Neuronal stem cell (in vitro differentiated cells): ENCODE data around the gene SF3B2.

ENCODE experiments used
- DNase-seq: peaks from one replicate; pipeline ENCODE4 v3.0.0-alpha.2; 2013; ENCODE audit warnings: low spot score
- H2AFZ ChIP-seq: one replicate; pipeline ENCODE4 v1.6.1; 2013; ENCODE audit warnings: mild to moderate bottlenecking, low read length, inconsistent platforms
- H2AK5ac ChIP-seq: 2 replicates; pipeline ENCODE4 v1.6.1; 2013; ENCODE audit warnings: low read depth, mild to moderate bottlenecking, inconsistent platforms, low read length, moderate library complexity, mixed read lengths
- H2BK120ac ChIP-seq: 2 replicates; pipeline ENCODE4 v1.6.1; 2013; ENCODE audit warnings: low read depth, mild to moderate bottlenecking, inconsistent platforms, low read length, moderate library complexity, mixed read lengths
- H2BK12ac ChIP-seq: one replicate; pipeline ENCODE4 v1.6.1; 2013; ENCODE audit warnings: low read length, inconsistent platforms
- H2BK15ac ChIP-seq: 2 replicates; pipeline ENCODE4 v1.6.1; 2013; ENCODE audit warnings: mild to moderate bottlenecking, low read length, inconsistent platforms, mixed read lengths
- H2BK5ac ChIP-seq: one replicate; pipeline ENCODE4 v1.6.1; 2013; ENCODE audit warnings: inconsistent platforms, mild to moderate bottlenecking, low read length, moderate library complexity
- H3K14ac ChIP-seq: one replicate; pipeline ENCODE4 v1.6.1; 2013; ENCODE audit warnings: low read length, inconsistent platforms
- H3K18ac ChIP-seq: 2 replicates; pipeline ENCODE4 v1.6.1; 2013; ENCODE audit warnings: low read length, inconsistent platforms
- H3K23ac ChIP-seq: 2 replicates; pipeline ENCODE4 v1.6.1; 2013; ENCODE audit warnings: low read depth, mild to moderate bottlenecking, mixed read lengths, low read length, inconsistent platforms; ENCODE audit not compliant: poor library complexity
- H3K27ac ChIP-seq: replicated peaks from 3 replicates; pipeline ENCODE4 v1.5.1; 2013; ENCODE audit warnings: low read length, inconsistent platforms
- H3K27me3 ChIP-seq, 3 experiments: 2 replicates each; pipeline ENCODE4 v1.6.1; 2013; ENCODE audit warnings: low read length in 3 of 3, mild to moderate bottlenecking in 2 of 3, inconsistent platforms in 1 of 3, low read depth in 1 of 3, mixed read lengths in 1 of 3, moderate library complexity in 1 of 3; ENCODE audit not compliant: control insufficient read depth in 3 of 3, insufficient read depth in 3 of 3
- H3K36me3 ChIP-seq, 2 donors: replicated peaks in 1 of 2; 2 replicates each; pipeline ENCODE4 v1.6.1; 2013; ENCODE audit warnings: low read length in 2 of 2; ENCODE audit not compliant: control insufficient read depth in 2 of 2, insufficient read depth in 2 of 2
- H3K4ac ChIP-seq: 2 replicates; pipeline ENCODE4 v1.6.1; 2013; ENCODE audit warnings: inconsistent platforms, mild to moderate bottlenecking, low read length, moderate library complexity
- H3K4me1 ChIP-seq, 2 donors: 1 replicate in 1 of 2; 2 replicates in 1 of 2; pipeline ENCODE4 v1.6.1; 2013; ENCODE audit warnings: low read length in 2 of 2, low read depth in 1 of 2; ENCODE audit not compliant: control insufficient read depth in 2 of 2, insufficient read depth in 1 of 2
- H3K4me2 ChIP-seq: one replicate; pipeline ENCODE4 v1.6.1; 2013; ENCODE audit warnings: mild to moderate bottlenecking, low read length, inconsistent platforms; ENCODE audit not compliant: insufficient read depth, poor library complexity, severe bottlenecking
- H3K4me3 ChIP-seq, 2 donors: 2 replicates each; pipeline ENCODE4 v1.5.1; 2013; ENCODE audit warnings: low read length in 2 of 2, mild to moderate bottlenecking in 2 of 2, inconsistent platforms in 1 of 2, moderate library complexity in 1 of 2
- H3K79me1 ChIP-seq: one replicate; pipeline ENCODE4 v1.6.1; 2013; ENCODE audit warnings: low read depth, mild to moderate bottlenecking, inconsistent platforms, low read length, moderate library complexity
- H3K9ac ChIP-seq: one replicate; pipeline ENCODE4 v1.6.1; 2013; ENCODE audit warnings: mild to moderate bottlenecking, low read depth, low read length, inconsistent platforms; ENCODE audit not compliant: poor library complexity
- H3K9me3 ChIP-seq, 2 donors: replicated peaks in 1 of 2; 2 replicates each; pipeline versions ENCODE3 to v1.6.1; 2013; ENCODE audit warnings: low read length in 2 of 2, mild to moderate bottlenecking in 2 of 2, inconsistent platforms in 1 of 2, low read depth in 1 of 2, mixed read lengths in 1 of 2, moderate library complexity in 1 of 2; ENCODE audit not compliant: control insufficient read depth in 2 of 2, insufficient read depth in 1 of 2
- H4K8ac ChIP-seq: one replicate; pipeline ENCODE4 v1.6.1; 2013; ENCODE audit warnings: low read depth, mild to moderate bottlenecking, inconsistent platforms, low read length, moderate library complexity
- H4K91ac ChIP-seq: one replicate; pipeline ENCODE4 v1.6.1; 2013; ENCODE audit warnings: low read length, low read depth, mild to moderate bottlenecking, inconsistent platforms; ENCODE audit not compliant: poor library complexity
- WGBS, 2 donors: extraction: QIAGEN DNeasy Blood & Tissue Kit; methylation state at CpG; one replicate each; pipeline ENCODE4 v1.1.7; 2013; ENCODE audit warnings: missing lambda C conversion rate in 2 of 2, mixed read lengths in 1 of 2; ENCODE audit not compliant: insufficient read length in 2 of 2, insufficient replicate concordance in 1 of 2; ENCODE audit errors: extremely low coverage in 2 of 2; 5-methylcytosine and 5-hydroxymethylcytosine counted together

Gene SF3B2

DNA sequence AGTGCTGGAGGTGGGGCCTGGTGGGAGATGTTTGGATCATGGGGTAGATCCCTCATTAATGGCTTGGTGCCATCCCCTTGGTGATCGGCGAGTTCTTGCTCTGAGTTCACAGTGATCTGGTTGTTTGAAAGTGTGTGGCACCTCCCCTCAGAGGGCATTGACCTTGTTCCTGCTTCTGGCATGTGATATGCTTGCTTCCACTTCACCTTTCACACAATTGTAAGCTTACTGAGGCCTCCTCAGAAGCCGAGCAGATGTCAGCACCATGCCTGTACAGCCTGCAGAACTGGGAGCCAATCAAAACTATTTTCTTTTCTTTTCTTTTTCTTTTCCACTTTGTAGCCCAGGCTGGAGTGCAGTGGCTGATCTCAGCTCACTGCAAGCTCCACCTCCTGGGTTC, 14.8 kb upstream of the SF3B2 start:
- Histone ChIP-seq H3K79me1 (no peaks in the 10 kb centered on the region), H2BK120ac (no peak overlapping the region), H2BK15ac (no peak overlapping the region), H2AFZ (no peak overlapping the region), H2AK5ac (no peak overlapping the region), H3K23ac (no peak overlapping the region), H4K91ac (no peak overlapping the region), H2BK12ac (no peak overlapping the region), H3K4me2 (no peak overlapping the region), H3K9ac (no peak overlapping the region), H3K4me1 (peaks cover 0 to 2% of the 10 kb centered on the region in 2 donors), H2BK5ac (no peak overlapping the region), H4K8ac (no peak overlapping the region), H3K9me3 (peaks cover 4% of the 10 kb centered on the region in 2 donors), H3K36me3 (peaks cover 0 to 14% of the 10 kb centered on the region in 2 donors), H3K27ac (no peak overlapping the region), H3K18ac (no peak overlapping the region), H3K27me3 (peaks cover 0 to 2% (median 0%) of the 10 kb centered on the region in 3 experiments), H3K14ac (no peak overlapping the region), H3K4ac (no peak overlapping the region), H3K4me3 (no peak overlapping the region)
- WGBS, 2 donors, result no CpG with 5 or more reads among the region's 3 CpGs
- no peak for DNase-seq

DNA sequence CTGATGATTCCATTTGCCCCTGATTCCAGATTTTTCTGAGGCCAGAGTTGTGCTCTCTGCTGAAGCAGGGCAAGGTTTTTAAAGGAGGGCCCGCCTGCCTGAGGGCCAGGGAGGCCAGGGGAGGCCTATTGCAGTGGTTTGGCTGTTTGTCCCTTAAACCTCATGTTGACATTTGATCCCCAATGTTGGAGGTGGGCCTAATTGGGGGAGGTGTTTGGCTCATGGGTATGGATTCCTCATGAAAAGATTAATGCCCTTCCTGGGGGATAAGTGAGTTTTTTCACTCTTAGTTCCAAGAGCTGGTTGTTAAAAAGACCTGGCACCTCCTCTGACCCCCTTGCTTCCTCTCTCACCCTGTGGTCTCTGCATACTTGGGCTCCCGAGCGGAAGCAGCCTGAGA, 12.4 kb upstream of the SF3B2 start:
- Histone ChIP-seq H3K27me3 (no peaks in the 10 kb centered on the region), H3K4ac (no peak overlapping the region), H3K4me1 (peaks cover 0 to 3% of the 10 kb centered on the region in 2 donors), H2BK12ac (no peak overlapping the region), H3K9me3 (peaks cover 4% of the 10 kb centered on the region in 2 donors), H3K79me1 (peaks cover under 1% of the 10 kb centered on the region), H3K18ac (no peak overlapping the region), H2AFZ (no peak overlapping the region), H2AK5ac (no peak overlapping the region), H3K23ac (no peak overlapping the region), H3K14ac (no peak overlapping the region), H3K36me3 (peaks cover 0 to 25% of the 10 kb centered on the region in 2 donors), H4K8ac (no peak overlapping the region), H3K9ac (no peak overlapping the region), H4K91ac (no peak overlapping the region), H3K4me2 (no peak overlapping the region), H2BK15ac (no peak overlapping the region), H2BK120ac (no peak overlapping the region), H2BK5ac (no peak overlapping the region), H3K27ac (no peak overlapping the region), H3K4me3 (no peak overlapping the region)
- WGBS, 2 donors, result no CpG with 5 or more reads among the region's 3 CpGs
- no peak for DNase-seq

DNA sequence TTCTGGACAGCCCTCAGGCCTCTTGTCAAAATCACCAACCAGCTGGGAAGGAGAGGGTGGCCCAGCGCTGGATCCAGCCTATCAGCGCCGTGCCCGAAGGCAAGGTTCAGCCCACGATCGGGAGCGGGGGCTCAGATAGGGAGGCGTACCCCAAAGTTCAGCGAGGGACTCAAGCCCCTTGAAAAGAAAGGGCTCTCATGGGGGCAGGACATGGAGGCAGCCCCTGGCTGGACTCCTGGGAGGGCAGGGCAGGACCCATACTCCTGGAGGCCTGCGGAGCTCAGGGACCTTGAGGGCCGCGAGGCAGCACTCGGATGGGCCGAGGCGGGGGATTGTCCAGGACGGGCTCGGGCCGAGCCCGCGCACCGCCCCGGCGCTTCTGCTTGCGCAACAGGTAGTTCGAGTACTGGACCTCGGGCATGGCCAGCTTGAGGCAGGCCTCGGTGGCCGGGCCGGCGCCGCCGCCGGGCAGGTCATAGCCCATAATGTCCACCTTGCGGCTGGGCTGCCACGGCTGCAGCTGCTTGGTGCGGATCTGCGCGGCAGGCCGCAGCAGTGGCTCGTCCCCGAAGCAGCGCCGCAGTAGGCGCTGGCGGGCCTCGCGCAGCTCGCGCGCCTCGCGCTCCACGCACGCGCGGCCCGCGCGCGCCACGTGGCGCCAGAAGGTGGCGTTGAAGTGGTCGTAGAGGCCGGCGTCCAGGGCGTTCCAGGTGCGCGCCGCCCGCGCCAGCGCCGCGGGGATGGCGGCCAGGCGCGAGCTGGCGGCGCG, 9.8 kb upstream of the SF3B2 start:
- no peak overlapping the region for H2BK120ac ChIP-seq
- H2BK15ac ChIP-seq, result no peak overlapping the region
- H3K18ac ChIP-seq, result no peak overlapping the region
- H4K8ac ChIP-seq, result no peak overlapping the region
- no peak overlapping the region for H4K91ac ChIP-seq
- peaks cover under 1 to 2% of the 10 kb centered on the region in 2 donors for H3K9me3 ChIP-seq
- H2BK12ac ChIP-seq, result no peak overlapping the region
- no peak overlapping the region for H3K4me2 ChIP-seq
- WGBS, 2 donors, result no CpG with 5 or more reads among the region's 81 CpGs
- H3K27me3 ChIP-seq, result no peaks in the 10 kb centered on the region
- H3K4me3 ChIP-seq, result no peak overlapping the region
- no peak overlapping the region for H3K27ac ChIP-seq
- no peak overlapping the region for H2AFZ ChIP-seq
- H3K14ac ChIP-seq, result no peak overlapping the region
- peaks cover 4 to 5% of the 10 kb centered on the region in 2 donors for H3K4me1 ChIP-seq
- H3K9ac ChIP-seq, result no peak overlapping the region
- H3K23ac ChIP-seq, result no peak overlapping the region
- no peak overlapping the region for H2BK5ac ChIP-seq
- H3K4ac ChIP-seq, result no peak overlapping the region
- H3K79me1 ChIP-seq, result peaks cover 9% of the 10 kb centered on the region
- no peak overlapping the region for H2AK5ac ChIP-seq
- DNase-seq, result no peak
- peaks cover 0 to 27% of the 10 kb centered on the region in 2 donors for H3K36me3 ChIP-seq

DNA sequence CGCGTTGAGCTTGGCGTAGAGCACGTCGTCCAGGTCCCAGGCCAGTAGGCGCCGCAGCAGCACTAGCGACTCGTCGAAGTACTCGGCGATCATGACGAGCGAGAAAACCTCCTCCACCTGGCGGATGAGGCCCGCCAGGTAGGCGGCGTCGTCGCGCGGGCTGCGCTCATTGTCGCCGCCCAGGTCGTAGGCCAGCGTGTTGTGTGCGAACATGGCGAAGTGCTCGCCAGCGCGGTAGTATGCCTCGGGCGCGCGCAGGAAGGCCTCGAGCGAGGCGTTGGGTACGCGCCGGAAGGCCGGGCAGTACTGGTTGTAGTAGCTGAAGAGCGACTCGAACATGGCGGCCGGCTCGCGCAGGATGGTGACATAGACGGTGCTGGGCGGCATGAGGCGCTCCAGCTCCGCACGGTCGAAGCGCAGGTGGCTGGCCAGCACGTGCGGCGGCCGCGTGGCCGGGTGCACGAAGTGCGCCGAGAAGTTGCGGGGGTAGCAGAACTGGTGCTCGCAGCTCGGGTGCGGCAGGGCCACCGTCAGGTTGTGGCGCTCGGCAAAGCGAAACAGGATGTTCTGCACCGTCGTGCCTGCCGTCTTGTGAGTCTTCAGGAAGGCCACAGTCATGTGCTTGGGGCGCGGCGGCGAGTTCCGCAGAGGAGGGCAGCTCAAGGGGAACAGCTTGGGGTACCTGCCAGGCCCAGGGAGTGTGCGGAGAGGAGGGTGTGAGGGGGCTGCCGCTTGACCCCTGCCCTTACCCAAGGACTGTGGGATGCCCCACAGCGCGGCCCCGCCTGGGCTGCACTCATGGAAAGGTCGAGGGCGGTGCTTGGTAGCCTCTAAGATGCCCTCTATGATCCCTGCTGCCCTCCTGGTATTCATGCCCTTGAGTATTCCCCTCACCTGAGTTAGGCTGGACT, 8.9 kb upstream of the SF3B2 start:
- Histone ChIP-seq H3K36me3 (peaks cover 0 to 27% of the 10 kb centered on the region in 2 donors), H2BK120ac (no peak overlapping the region), H3K27ac (no peak overlapping the region), H3K23ac (peak overlapping the region; percentile 51), H4K91ac (no peak overlapping the region), H2BK5ac (no peak overlapping the region), H3K4ac (no peak overlapping the region), H2BK12ac (no peak overlapping the region), H2AK5ac (no peak overlapping the region), H2BK15ac (no peak overlapping the region), H3K14ac (no peak overlapping the region), H3K4me3 (peak overlapping the region in 1 of 2 donors; percentile 29), H4K8ac (no peak overlapping the region), H3K4me2 (no peak overlapping the region), H3K4me1 (peaks cover 5 to 9% of the 10 kb centered on the region in 2 donors), H3K79me1 (peaks cover 11% of the 10 kb centered on the region), H3K9me3 (peaks cover 0 to 2% of the 10 kb centered on the region in 2 donors), H3K18ac (no peak overlapping the region), H3K9ac (no peak overlapping the region), H3K27me3 (no peaks in the 10 kb centered on the region), H2AFZ (no peak overlapping the region)
- no peak for DNase-seq
- no CpG with 5 or more reads among the region's 88 CpGs for WGBS, 2 donors
